GM06990 (cell line): ENCODE results near the gene CCDC17.

Experiments
- DNase-seq: peaks from one replicate; pipeline ENCODE4 v3.0.0-alpha.2; 2011; ENCODE audit not compliant: insufficient read length; ENCODE audit errors: extremely low read depth
- H3K27me3 ChIP-seq: replicated peaks from 2 replicates; pipeline ENCODE4 v1.6.0; 2011; ENCODE audit warnings: low read length; ENCODE audit not compliant: control insufficient read depth, insufficient read depth
- H3K36me3 ChIP-seq: 2 replicates; pipeline ENCODE4 v1.5.1; 2011; ENCODE audit warnings: low read length; ENCODE audit not compliant: control insufficient read depth, insufficient read depth
- H3K4me3 ChIP-seq: replicated peaks from 2 replicates; pipeline ENCODE4 v1.5.1; 2011; ENCODE audit warnings: low read depth, mild to moderate bottlenecking, control low read depth, low read length
- CTCF ChIP-seq: IDR thresholded peaks from 2 replicates; pipeline ENCODE4 v1.5.1; 2011; ENCODE audit warnings: low read length, control low read depth, mild to moderate bottlenecking, inconsistent platforms; ENCODE audit not compliant: insufficient read depth, poor library complexity, severe bottlenecking

Gene CCDC17

GRCh38 chr1:45666836-45667235 lies 43.0 kb upstream of the CCDC17 start:
- no peak for TF ChIP-seq CTCF

GRCh38 chr1:45660336-45660735 lies 36.5 kb upstream of the CCDC17 start:
- Histone ChIP-seq H3K27me3 (no peaks in the 10 kb centered on the region), H3K36me3 (peaks cover 9% of the 10 kb centered on the region), H3K4me3 (no peak overlapping the region)
- no peak for DNase-seq
- no peak for TF ChIP-seq CTCF

More at GRCh38 chr1:45666836-45667235, 43.0 kb upstream of the CCDC17 start:
- DNase-seq = no peak
- H3K27me3 ChIP-seq = no peaks in the 10 kb centered on the region
- no peak overlapping the region for H3K4me3 ChIP-seq
- H3K36me3 ChIP-seq = no peaks in the 10 kb centered on the region; the same call in 1 of the 2 replicates

- Histone ChIP-seq H3K4me3 (no peak overlapping the region), H3K27me3 (no peaks in the 10 kb centered on the region), H3K36me3 (peaks cover 12% of the 10 kb centered on the region)
- TF ChIP-seq CTCF = no peak
- DNase-seq = no peak
Observed at GRCh38 chr1:45659222-45659621, 35.4 kb upstream of the CCDC17 start.

- peaks cover 13% of the 10 kb centered on the region for H3K36me3 ChIP-seq
- TF ChIP-seq CTCF = no peak
- DNase-seq = no peak
- no peaks in the 10 kb centered on the region for H3K27me3 ChIP-seq
- no peak overlapping the region for H3K4me3 ChIP-seq
Observed at GRCh38 chr1:45658171-45658570, 34.3 kb upstream of the CCDC17 start.

GRCh38 chr1:45656573-45657226 lies 32.8 kb upstream of the CCDC17 start:
- TF ChIP-seq CTCF = no peak
- no peaks in the 10 kb centered on the region for H3K27me3 ChIP-seq
- H3K4me3 ChIP-seq = no peak overlapping the region
- no peak for DNase-seq
- H3K36me3 ChIP-seq = peaks cover 15% of the 10 kb centered on the region

- H3K4me3 ChIP-seq = no peak overlapping the region
- DNase-seq = no peak
- no peaks in the 10 kb centered on the region for H3K27me3 ChIP-seq
- TF ChIP-seq CTCF = no peak
- H3K36me3 ChIP-seq = peaks cover 21% of the 10 kb centered on the region
Observed at GRCh38 chr1:45654540-45655280, 30.9 kb upstream of the CCDC17 start.
